Measurements from ENCODE around the gene DUSP23. TPM values are rescaled to one million over a fixed set of nuclear protein-coding genes. Genes with fewer than 3 reads are reported as not detected.

The DUSP23 gene
- total RNA-seq, 1 experiment from 2014 or later = 20.4 TPM

DNA sequence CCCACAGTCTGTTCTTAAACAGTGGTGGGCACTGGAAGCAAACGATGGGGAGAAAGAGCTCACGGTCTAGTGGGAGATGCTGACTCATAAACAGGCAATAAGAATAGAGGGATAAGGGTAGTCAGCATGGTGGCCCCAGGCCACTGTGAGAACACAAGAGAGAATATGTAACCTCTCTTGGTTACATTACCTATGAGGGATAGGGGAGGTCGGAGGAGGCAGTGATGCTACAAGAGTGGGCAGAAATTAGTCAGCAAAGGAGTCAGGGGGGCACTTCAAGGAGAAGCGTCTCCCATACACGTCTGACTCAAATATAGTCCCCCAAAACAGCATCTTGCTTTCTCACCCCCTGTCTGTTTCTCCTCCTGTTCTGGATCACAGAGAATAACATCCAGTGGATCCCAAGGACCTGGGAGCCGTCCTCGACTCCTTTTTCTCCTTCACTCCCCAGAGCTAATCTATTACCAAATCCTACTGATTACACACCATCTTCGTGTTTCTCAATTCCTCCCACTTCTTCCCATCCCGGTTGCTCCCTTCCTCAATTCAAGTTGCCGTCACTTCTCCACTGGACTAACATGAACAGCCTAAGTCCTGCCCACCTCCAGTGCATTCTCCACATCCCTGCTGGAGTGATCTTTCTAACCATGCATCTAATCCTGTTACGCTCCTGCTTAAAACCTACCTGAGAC lies 48.0 kb downstream of the DUSP23 start:
- no TSS peak for BruUV-seq (replicated peaks)
- TF ChIP-seq EZH2 (IDR thresholded peaks at IDR 0.05; ENCODE audit: low read length, unreplicated experiment) (no peak), EZH2phosphoT487 (IDR thresholded peaks at IDR 0.05; ENCODE audit: borderline replicate concordance, low read length) (no peak)
- TF ChIP-seq, protein P1, sequence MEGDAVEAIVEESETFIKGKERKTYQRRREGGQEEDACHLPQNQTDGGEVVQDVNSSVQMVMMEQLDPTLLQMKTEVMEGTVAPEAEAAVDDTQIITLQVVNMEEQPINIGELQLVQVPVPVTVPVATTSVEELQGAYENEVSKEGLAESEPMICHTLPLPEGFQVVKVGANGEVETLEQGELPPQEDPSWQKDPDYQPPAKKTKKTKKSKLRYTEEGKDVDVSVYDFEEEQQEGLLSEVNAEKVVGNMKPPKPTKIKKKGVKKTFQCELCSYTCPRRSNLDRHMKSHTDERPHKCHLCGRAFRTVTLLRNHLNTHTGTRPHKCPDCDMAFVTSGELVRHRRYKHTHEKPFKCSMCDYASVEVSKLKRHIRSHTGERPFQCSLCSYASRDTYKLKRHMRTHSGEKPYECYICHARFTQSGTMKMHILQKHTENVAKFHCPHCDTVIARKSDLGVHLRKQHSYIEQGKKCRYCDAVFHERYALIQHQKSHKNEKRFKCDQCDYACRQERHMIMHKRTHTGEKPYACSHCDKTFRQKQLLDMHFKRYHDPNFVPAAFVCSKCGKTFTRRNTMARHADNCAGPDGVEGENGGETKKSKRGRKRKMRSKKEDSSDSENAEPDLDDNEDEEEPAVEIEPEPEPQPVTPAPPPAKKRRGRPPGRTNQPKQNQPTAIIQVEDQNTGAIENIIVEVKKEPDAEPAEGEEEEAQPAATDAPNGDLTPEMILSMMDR (conservative IDR thresholded peaks at IDR 0.05; ENCODE audit: low read depth, low read length) = no peak
- H3K27ac ChIP-seq (ENCODE audit: low read length) = no peak overlapping the region
- H3K4me2 ChIP-seq (ENCODE audit: low read length) = no peak overlapping the region
- intact Hi-C loops (cut with micrococcal nuclease) = no loop called here
- H3K9me2 ChIP-seq (replicated peaks; ENCODE audit: low read length) = no peaks in the 10 kb centered on the region
- no peak overlapping the region for H3K4me3 ChIP-seq (ENCODE audit: low read length)
- DNase-seq (no peak), ATAC-seq (no peak)
- no peaks in the 10 kb centered on the region for H3K27me3 ChIP-seq (ENCODE audit: low read length)
- H3K9ac ChIP-seq (ENCODE audit: low read length) = no peak overlapping the region
- no peaks in the 10 kb centered on the region for H4K20me1 ChIP-seq (ENCODE audit: low read length)
- ChIA-PET CTCF (no interaction called here), POLR2A (ENCODE audit: unreplicated experiment) (no interaction called here)
- H3F3A ChIP-seq (ENCODE audit: low read length, unreplicated experiment) = no peaks in the 10 kb centered on the region
- no peaks in the 10 kb centered on the region for H3K36me3 ChIP-seq (ENCODE audit: low read depth, low read length)
- no peaks in the 10 kb centered on the region for H3K9me3 ChIP-seq (ENCODE audit: low read length)
- H2AFZ ChIP-seq (ENCODE audit: low read length) = no peak overlapping the region
- H3K79me2 ChIP-seq (ENCODE audit: low read length) = no peaks in the 10 kb centered on the region
- H3K4me1 ChIP-seq (ENCODE audit: insufficient read depth, low read length) = no peaks in the 10 kb centered on the region

DNA sequence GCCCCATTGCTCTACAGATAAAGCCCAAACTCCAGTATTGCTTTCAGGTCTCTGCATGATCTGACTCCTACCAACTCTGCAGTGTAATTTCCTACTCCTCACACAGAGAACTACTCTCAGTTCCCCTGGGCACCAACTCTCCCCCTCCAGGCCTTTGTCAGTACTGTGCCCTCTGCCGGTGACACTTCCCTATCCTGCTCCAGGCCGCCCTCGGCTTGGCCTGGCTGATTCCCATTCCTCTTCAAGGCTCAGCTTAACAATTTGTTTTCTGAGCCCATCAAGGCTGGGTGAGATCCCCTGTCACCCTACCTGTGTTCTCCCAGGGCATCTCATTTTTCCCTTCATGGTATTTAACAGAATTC lies 48.5 kb downstream of the DUSP23 start:
- intact Hi-C loops (cut with micrococcal nuclease) = no loop called here
- CTCF ChIA-PET = no interaction called here
- TF ChIP-seq, protein P1 (conservative IDR thresholded peaks at IDR 0.05; ENCODE audit: low read depth, low read length) = no peak
- TF ChIP-seq EZH2 (IDR thresholded peaks at IDR 0.05; ENCODE audit: low read length, unreplicated experiment) (no peak), EZH2phosphoT487 (IDR thresholded peaks at IDR 0.05; ENCODE audit: borderline replicate concordance, low read length) (no peak)
- Histone ChIP-seq H3K4me1 (ENCODE audit: insufficient read depth, low read length) (no peaks in the 10 kb centered on the region), H3K27me3 (ENCODE audit: low read length) (no peaks in the 10 kb centered on the region), H3K79me2 (ENCODE audit: low read length) (no peaks in the 10 kb centered on the region), H3K9me3 (ENCODE audit: low read length) (no peaks in the 10 kb centered on the region), H3K27ac (ENCODE audit: low read length) (no peak overlapping the region), H3K9me2 (replicated peaks; ENCODE audit: low read length) (no peaks in the 10 kb centered on the region), H3K4me3 (ENCODE audit: low read length) (no peak overlapping the region), H4K20me1 (ENCODE audit: low read length) (no peaks in the 10 kb centered on the region), H3F3A (ENCODE audit: low read length, unreplicated experiment) (no peaks in the 10 kb centered on the region), H3K9ac (ENCODE audit: low read length) (no peak overlapping the region), H2AFZ (ENCODE audit: low read length) (no peak overlapping the region), H3K4me2 (ENCODE audit: low read length) (no peak overlapping the region), H3K36me3 (ENCODE audit: low read depth, low read length) (no peaks in the 10 kb centered on the region)
- no TSS peak for BruUV-seq (replicated peaks)
- POLR2A ChIA-PET (ENCODE audit: unreplicated experiment) = no interaction called here
- ATAC-seq (peak; percentile 53), DNase-seq (no peak)

DNA sequence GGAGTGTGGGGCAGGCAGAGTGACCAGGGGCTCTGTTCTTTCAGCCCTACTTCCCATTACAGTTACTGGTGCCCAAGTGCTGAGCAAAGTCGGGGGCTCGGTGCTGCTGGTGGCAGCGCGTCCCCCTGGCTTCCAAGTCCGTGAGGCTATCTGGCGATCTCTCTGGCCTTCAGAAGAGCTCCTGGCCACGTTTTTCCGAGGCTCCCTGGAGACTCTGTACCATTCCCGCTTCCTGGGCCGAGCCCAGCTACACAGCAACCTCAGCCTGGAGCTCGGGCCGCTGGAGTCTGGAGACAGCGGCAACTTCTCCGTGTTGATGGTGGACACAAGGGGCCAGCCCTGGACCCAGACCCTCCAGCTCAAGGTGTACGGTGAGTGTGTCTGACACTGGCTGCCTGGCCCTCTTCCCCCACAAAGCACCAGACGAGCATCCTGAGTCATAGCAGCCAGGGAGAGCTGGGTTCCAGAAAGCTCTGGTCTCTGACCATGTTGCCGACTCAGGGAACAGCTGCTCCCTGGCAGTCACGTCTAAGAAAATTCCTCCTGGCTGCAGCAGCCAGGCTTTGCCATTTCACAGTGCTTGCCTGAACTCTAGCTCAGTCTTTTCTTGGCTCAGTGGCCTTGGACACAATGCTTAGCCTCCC lies 49.2 kb downstream of the DUSP23 start:
- no peak overlapping the region for H2AFZ ChIP-seq (ENCODE audit: low read length)
- TF ChIP-seq EZH2phosphoT487 (IDR thresholded peaks at IDR 0.05; ENCODE audit: borderline replicate concordance, low read length) = no peak
- no peak for TF ChIP-seq EZH2 (IDR thresholded peaks at IDR 0.05; ENCODE audit: low read length, unreplicated experiment)
- TF ChIP-seq, protein P1 (conservative IDR thresholded peaks at IDR 0.05; ENCODE audit: low read depth, low read length) = no peak
- H4K20me1 ChIP-seq (ENCODE audit: low read length) = no peaks in the 10 kb centered on the region
- DNase-seq = no peak
- intact Hi-C loops (cut with micrococcal nuclease) = no loop called here
- H3K27me3 ChIP-seq (ENCODE audit: low read length) = no peaks in the 10 kb centered on the region
- H3K36me3 ChIP-seq (ENCODE audit: low read depth, low read length) = no peaks in the 10 kb centered on the region
- no peaks in the 10 kb centered on the region for H3F3A ChIP-seq (ENCODE audit: low read length, unreplicated experiment)
- CTCF ChIA-PET = no interaction called here
- no TSS peak for BruUV-seq (replicated peaks)
- H3K9ac ChIP-seq (ENCODE audit: low read length) = no peak overlapping the region
- POLR2A ChIA-PET (ENCODE audit: unreplicated experiment) = no interaction called here
- H3K9me2 ChIP-seq (replicated peaks; ENCODE audit: low read length) = no peaks in the 10 kb centered on the region
- H3K9me3 ChIP-seq (ENCODE audit: low read length) = no peaks in the 10 kb centered on the region
- no peaks in the 10 kb centered on the region for H3K79me2 ChIP-seq (ENCODE audit: low read length)
- H3K4me3 ChIP-seq (ENCODE audit: low read length) = no peak overlapping the region
- no peak overlapping the region for H3K4me2 ChIP-seq (ENCODE audit: low read length)
- no peaks in the 10 kb centered on the region for H3K4me1 ChIP-seq (ENCODE audit: insufficient read depth, low read length)
- ATAC-seq = peak; percentile 22; the same call in 1 of the 2 replicates
- no peak overlapping the region for H3K27ac ChIP-seq (ENCODE audit: low read length)

Data from PC-3 (cell line).